Thoracic aorta (tissue), 2 donors: ENCODE data around the gene IQSEC1. TPM values are rescaled to one million over a fixed set of nuclear protein-coding genes. Genes with fewer than 3 reads are reported as not detected.

ENCODE experiments used
- ATAC-seq: fragments of 150-250 bp; one replicate; pipeline ENCODE4 v1.8.0; 2017; ENCODE audit warnings: low read depth; ENCODE audit not compliant: insufficient number of reproducible peaks, low FRiP score
- DNase-seq: peaks from one replicate; pipeline ENCODE4 v3.0.0-alpha.2; 2020; ENCODE audit warnings: low spot score
- H3K27ac ChIP-seq, 2 donors: fragments of 200-600 bp; sonication (generic); 1 replicate in 1 of 2; 2 replicates in 1 of 2; pipeline ENCODE4 v1.5.1; 2016; ENCODE audit warnings: mild to moderate bottlenecking in 2 of 2, moderate library complexity in 2 of 2
- H3K27me3 ChIP-seq: fragments of 200-600 bp; sonication (generic); replicated peaks from 2 replicates; pipeline ENCODE4 v1.6.0; 2016; ENCODE audit warnings: mild to moderate bottlenecking; ENCODE audit not compliant: insufficient read depth
- H3K36me3 ChIP-seq: fragments of 200-600 bp; sonication (generic); one replicate; pipeline ENCODE4 v1.5.1; 2016
- H3K4me1 ChIP-seq, 2 donors: fragments of 200-600 bp; sonication (generic); 1 replicate in 1 of 2; 2 replicates in 1 of 2; pipeline versions ENCODE4 v1.5.1 to v1.6.0; 2016; ENCODE audit warnings: low read depth in 2 of 2, mild to moderate bottlenecking in 1 of 2; ENCODE audit not compliant: control insufficient read depth in 1 of 2
- H3K4me3 ChIP-seq: fragments of 200-600 bp; sonication (generic); 2 replicates; pipeline ENCODE4 v1.5.1; 2016; ENCODE audit warnings: mild to moderate bottlenecking
- H3K9me3 ChIP-seq: fragments of 200-600 bp; sonication (generic); 2 replicates; pipeline ENCODE4 v1.5.1; 2016
- total RNA-seq, 2 donors: library from RNA; depleted of rRNA; stranded (reverse); fragments of >200 nt; gene quantifications; one replicate each; pipeline versions ENCODE4 v1.1.0 to v1.2.3, GENCODE V29; 2016
- TF ChIP-seq, protein P1 (sequence below): fragments of 200-600 bp; sonication (generic); IDR thresholded peaks from one replicate; pipeline ENCODE4 v1.5.1; 2019; ENCODE audit warnings: antibody characterized with exemption

Gene IQSEC1
- total RNA-seq, 2 donors from 2014 or later: 93.6 to 121 TPM

DNA sequence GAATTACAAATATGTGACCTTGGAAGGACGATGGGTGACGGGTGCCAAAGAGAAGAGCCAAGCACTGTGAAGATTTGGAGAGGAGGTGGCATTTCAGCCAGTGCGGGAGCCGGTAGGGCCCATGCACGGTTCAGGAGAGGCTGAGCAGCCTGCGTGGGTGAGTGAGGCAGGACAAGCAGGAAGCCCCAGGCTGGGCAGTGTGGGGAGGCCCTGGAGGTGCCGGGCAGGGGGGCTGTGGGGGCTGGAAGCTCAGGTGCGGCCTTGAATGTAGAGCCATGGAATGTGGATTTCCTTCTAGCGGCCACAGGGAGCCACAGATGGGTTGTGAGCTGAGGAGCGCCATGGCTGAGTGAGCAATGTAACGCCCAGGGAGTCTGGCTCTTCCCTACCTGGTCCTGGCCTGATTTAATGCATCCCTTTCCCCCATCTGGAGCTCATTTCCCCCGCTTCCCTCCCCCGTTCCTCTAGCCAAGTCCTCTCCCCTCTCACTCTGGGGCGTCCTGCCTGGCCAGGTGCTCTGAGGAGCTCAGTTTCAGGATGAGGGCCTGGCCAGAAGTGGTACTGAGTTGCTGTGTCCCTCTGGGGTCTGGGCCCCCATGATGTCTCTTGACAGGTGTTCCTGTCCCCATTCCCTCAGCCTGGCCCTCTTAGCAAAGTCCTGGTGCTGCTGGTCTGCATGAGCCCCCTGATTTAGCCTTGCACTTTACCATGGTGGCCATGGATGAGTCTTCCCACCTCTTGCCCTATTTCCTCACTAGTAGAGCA is 41.8 kb upstream of the IQSEC1 start:
- no peaks in the 10 kb centered on the region for H3K36me3 ChIP-seq
- DNase-seq (no peak), ATAC-seq (no peak)
- H3K27me3 ChIP-seq: no peaks in the 10 kb centered on the region
- no peaks in the 10 kb centered on the region for H3K4me1 ChIP-seq
- no peak overlapping the region for H3K27ac ChIP-seq
- TF ChIP-seq, protein P1, sequence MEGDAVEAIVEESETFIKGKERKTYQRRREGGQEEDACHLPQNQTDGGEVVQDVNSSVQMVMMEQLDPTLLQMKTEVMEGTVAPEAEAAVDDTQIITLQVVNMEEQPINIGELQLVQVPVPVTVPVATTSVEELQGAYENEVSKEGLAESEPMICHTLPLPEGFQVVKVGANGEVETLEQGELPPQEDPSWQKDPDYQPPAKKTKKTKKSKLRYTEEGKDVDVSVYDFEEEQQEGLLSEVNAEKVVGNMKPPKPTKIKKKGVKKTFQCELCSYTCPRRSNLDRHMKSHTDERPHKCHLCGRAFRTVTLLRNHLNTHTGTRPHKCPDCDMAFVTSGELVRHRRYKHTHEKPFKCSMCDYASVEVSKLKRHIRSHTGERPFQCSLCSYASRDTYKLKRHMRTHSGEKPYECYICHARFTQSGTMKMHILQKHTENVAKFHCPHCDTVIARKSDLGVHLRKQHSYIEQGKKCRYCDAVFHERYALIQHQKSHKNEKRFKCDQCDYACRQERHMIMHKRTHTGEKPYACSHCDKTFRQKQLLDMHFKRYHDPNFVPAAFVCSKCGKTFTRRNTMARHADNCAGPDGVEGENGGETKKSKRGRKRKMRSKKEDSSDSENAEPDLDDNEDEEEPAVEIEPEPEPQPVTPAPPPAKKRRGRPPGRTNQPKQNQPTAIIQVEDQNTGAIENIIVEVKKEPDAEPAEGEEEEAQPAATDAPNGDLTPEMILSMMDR: no peak
- H3K9me3 ChIP-seq: no peaks in the 10 kb centered on the region
- H3K4me3 ChIP-seq: no peak overlapping the region

DNA sequence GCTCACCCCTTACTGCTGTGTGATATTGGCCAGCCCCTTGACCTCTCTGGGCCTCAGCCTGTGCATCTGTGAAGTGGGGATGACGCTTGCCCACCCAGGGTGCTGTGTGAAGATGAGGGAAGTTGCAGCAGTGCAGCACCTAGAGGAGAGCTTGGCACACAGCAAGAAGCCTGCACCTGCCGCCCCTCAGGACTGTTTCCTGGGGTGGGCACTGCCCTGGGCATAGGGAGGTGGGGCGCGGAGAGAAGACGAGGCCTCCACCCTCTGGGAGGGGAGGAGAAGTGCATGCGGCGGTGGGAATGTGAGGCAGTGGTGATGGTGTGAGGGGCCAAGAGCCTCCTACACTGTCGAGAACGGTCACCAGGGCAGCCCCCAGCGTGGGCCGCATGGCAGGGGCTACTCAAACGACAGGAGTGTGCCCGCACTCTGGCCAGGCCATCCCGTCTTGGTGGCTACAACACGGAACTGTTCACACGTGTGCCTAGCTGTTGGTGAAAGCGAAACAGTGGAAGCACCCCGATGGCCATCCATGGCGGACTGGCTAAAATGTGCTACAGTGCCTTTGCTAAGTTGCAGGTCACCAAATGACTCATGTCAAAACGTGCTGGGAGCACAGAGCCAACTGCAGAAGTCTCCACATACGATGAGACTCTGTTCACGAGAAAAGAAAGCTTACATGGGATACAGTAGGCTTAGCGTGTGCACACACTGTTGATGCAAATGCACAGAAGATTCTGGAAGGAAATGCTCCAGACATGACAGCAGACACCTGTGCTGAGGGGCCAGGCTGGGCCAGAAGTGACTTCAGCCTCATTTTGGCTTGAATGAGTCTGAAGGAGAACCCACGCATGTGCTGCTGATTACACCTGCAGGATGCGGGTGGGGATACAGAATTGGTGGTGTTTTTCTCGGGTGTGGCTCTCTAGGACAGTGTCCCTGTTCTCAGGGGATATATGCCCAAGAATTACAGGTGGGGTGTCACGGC is 40.4 kb upstream of the IQSEC1 start:
- Histone ChIP-seq H3K9me3 (no peaks in the 10 kb centered on the region), H3K27ac (no peak overlapping the region), H3K27me3 (no peaks in the 10 kb centered on the region), H3K36me3 (no peaks in the 10 kb centered on the region), H3K4me3 (no peak overlapping the region), H3K4me1 (no peaks in the 10 kb centered on the region)
- ATAC-seq (no peak), DNase-seq (no peak)
- TF ChIP-seq, protein P1: no peak

DNA sequence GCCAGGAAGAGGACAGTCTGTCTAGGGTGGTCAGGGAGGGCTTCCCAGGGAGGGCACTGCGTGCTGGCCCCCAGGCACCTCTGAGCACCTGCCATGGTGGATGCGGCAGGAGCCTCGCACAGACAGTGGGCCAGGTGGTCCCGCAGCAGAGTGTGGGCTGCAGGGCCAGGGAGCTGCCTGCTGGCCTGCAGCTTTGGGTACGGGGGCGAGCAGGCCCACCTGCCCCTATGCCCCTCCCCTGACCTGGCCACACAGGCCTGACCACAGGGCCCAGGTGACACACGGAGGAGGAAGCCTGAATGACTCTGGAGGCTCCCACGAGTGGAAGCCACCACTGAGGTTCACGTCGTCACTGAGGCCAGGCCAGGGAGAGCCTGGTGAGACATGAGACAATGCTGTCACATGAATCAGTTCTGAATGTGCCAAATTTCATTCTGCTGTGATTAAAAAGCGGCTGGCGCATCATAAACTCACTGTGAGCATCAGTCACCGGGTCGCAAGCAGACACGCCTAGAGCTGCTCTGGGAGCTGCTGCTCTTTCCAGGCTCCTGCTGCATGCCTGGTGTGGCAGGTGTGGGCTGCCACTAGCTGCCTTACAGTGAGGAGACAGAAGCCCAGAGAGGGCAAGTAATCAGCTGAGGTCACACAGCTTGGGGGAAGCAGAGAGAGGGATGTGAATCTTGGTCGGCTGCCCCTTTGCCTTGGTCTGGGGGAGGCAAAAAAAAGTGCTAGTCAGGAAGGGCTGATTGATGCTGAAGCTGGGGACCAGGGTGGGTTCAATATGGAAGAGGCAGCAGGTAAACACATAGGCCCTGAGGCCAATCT is 39.5 kb upstream of the IQSEC1 start:
- Histone ChIP-seq H3K36me3 (no peaks in the 10 kb centered on the region), H3K27me3 (no peaks in the 10 kb centered on the region), H3K4me3 (no peak overlapping the region), H3K4me1 (no peaks in the 10 kb centered on the region), H3K9me3 (no peaks in the 10 kb centered on the region), H3K27ac (no peak overlapping the region)
- no peak for ATAC-seq
- TF ChIP-seq, protein P1: no peak
- no peak for DNase-seq

GRCh38 chr3:13111873-13112520 is 38.8 kb upstream of the IQSEC1 start:
- H3K36me3 ChIP-seq: no peaks in the 10 kb centered on the region
- DNase-seq (no peak), ATAC-seq (no peak)
- TF ChIP-seq, protein P1: no peak
- no peak overlapping the region for H3K4me3 ChIP-seq
- H3K4me1 ChIP-seq: no peaks in the 10 kb centered on the region
- no peak overlapping the region for H3K27ac ChIP-seq
- no peaks in the 10 kb centered on the region for H3K27me3 ChIP-seq
- H3K9me3 ChIP-seq: no peaks in the 10 kb centered on the region
